ENCODE data around the gene TPD52L1.

TPD52L1 gene

GRCh38 chr6:125245523-125246264 lies 92.1 kb downstream of the TPD52L1 start:
- DNase-seq (ENCODE audit: low read depth): no peak

GRCh38 chr6:125246566-125246965 lies 93.0 kb downstream of the TPD52L1 start:
- no peak for DNase-seq (ENCODE audit: low read depth)

GRCh38 chr6:125248136-125248535 lies 94.6 kb downstream of the TPD52L1 start:
- no peak for DNase-seq (ENCODE audit: low read depth)

- no peak for DNase-seq (ENCODE audit: low read depth)
Observed at GRCh38 chr6:125250511-125250910, 96.9 kb downstream of the TPD52L1 start.

GRCh38 chr6:125251516-125252220 lies 98.1 kb downstream of the TPD52L1 start:
- DNase-seq (ENCODE audit: low read depth): no peak

GRCh38 chr6:125252891-125253290 lies 99.3 kb downstream of the TPD52L1 start:
- no peak for DNase-seq (ENCODE audit: low read depth)

- no peak for DNase-seq (ENCODE audit: low read depth)
Observed at GRCh38 chr6:125253881-125254280, 100.3 kb downstream of the TPD52L1 start.

- no peak for DNase-seq (ENCODE audit: low read depth)
Observed at GRCh38 chr6:125254321-125254720, 100.7 kb downstream of the TPD52L1 start.

- peak; percentile 21 for DNase-seq (ENCODE audit: low read depth)
Observed at GRCh38 chr6:125255201-125255600, 101.6 kb downstream of the TPD52L1 start.

GRCh38 chr6:125257351-125257750 lies 103.8 kb downstream of the TPD52L1 start:
- DNase-seq (ENCODE audit: low read depth): no peak

- DNase-seq (ENCODE audit: low read depth): no peak
Observed at GRCh38 chr6:125258651-125259353, 105.2 kb downstream of the TPD52L1 start.

- no peak for DNase-seq (ENCODE audit: low read depth)
Observed at GRCh38 chr6:125259354-125259736, 105.8 kb downstream of the TPD52L1 start.

- peak; percentile 76 for DNase-seq (ENCODE audit: low read depth)
Observed at GRCh38 chr6:125262016-125263013, 108.7 kb downstream of the TPD52L1 start.

- no peak for DNase-seq (ENCODE audit: low read depth)
Observed at GRCh38 chr6:125264476-125264875, 110.9 kb downstream of the TPD52L1 start.

- no peak for DNase-seq (ENCODE audit: low read depth)
Observed at GRCh38 chr6:125267806-125268523, 114.4 kb downstream of the TPD52L1 start.

- DNase-seq (ENCODE audit: low read depth): no peak
Observed at GRCh38 chr6:125268765-125269164, 115.2 kb downstream of the TPD52L1 start.

GRCh38 chr6:125269328-125269985 lies 115.9 kb downstream of the TPD52L1 start:
- DNase-seq (ENCODE audit: low read depth): no peak

- no peak for DNase-seq (ENCODE audit: low read depth)
Observed at GRCh38 chr6:125270380-125270779, 116.8 kb downstream of the TPD52L1 start.

- DNase-seq (ENCODE audit: low read depth): peak; percentile 82
Observed at GRCh38 chr6:125271486-125272159, 118.0 kb downstream of the TPD52L1 start.

GRCh38 chr6:125273251-125273650 lies 119.7 kb downstream of the TPD52L1 start:
- no peak for DNase-seq (ENCODE audit: low read depth)
